ENCODE measurements around the gene RAD18.

The RAD18 gene

DNA sequence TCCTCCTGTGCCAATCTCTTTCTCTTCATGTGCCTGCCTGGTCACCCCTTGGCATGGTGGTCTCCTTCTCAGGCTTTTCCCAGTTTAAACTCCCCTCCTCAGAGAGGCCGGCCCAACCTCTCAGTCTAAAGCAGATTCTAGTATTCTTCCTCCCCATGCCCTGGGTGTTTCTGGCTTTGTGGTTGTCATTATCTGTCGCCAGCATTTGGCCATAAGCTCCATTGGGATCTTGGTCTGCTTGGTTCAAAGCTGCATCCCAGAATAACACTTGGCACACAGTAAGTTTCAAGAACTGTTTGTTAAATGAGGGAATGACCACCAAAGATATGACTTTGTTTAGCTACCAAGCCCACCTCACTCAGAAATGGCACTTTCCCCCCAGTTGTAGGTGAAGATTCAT lies 11.2 kb upstream of the RAD18 start:
- no peak overlapping the region for H3K4me3 ChIP-seq (ENCODE audit: low read depth, low read length)
- peaks cover 7% of the 10 kb centered on the region for H3K27me3 ChIP-seq (ENCODE audit: control insufficient read depth, insufficient read depth, low read length)
- H3K9me3 ChIP-seq (ENCODE audit: control insufficient read depth, insufficient read depth, low read length): no peaks in the 10 kb centered on the region
- no peaks in the 10 kb centered on the region for H3K36me3 ChIP-seq (ENCODE audit: control insufficient read depth, insufficient read depth, low read length)
- H3K9ac ChIP-seq (ENCODE audit: low read depth, low read length): no peak overlapping the region
- no peaks in the 10 kb centered on the region for H3K4me1 ChIP-seq (ENCODE audit: control insufficient read depth, insufficient read depth, low read length)

DNA sequence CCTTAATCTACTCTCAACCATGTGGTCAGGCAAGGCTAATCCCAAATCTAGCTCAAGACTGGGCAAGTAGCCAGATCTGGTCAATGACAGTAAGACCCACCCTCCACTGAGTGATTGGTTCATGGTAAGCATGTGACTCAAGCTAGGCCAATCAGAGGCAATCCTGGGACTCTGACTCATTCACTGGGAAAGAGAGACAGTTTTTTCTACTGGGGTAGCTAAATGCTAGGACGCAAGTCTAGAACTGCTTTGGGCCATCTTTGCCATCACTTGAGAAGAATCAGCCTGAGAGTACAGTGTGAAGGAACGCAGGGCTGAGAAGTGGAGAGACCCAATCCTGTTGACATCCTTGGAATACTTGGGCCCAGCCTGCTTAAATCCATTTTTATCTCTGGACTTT lies 9.4 kb upstream of the RAD18 start:
- no peak overlapping the region for H3K4me3 ChIP-seq (ENCODE audit: low read depth, low read length)
- H3K4me1 ChIP-seq (ENCODE audit: control insufficient read depth, insufficient read depth, low read length): no peaks in the 10 kb centered on the region
- H3K27me3 ChIP-seq (ENCODE audit: control insufficient read depth, insufficient read depth, low read length): peaks cover 7% of the 10 kb centered on the region
- no peak overlapping the region for H3K9ac ChIP-seq (ENCODE audit: low read depth, low read length)
- no peaks in the 10 kb centered on the region for H3K36me3 ChIP-seq (ENCODE audit: control insufficient read depth, insufficient read depth, low read length)
- H3K9me3 ChIP-seq (ENCODE audit: control insufficient read depth, insufficient read depth, low read length): no peaks in the 10 kb centered on the region

DNA sequence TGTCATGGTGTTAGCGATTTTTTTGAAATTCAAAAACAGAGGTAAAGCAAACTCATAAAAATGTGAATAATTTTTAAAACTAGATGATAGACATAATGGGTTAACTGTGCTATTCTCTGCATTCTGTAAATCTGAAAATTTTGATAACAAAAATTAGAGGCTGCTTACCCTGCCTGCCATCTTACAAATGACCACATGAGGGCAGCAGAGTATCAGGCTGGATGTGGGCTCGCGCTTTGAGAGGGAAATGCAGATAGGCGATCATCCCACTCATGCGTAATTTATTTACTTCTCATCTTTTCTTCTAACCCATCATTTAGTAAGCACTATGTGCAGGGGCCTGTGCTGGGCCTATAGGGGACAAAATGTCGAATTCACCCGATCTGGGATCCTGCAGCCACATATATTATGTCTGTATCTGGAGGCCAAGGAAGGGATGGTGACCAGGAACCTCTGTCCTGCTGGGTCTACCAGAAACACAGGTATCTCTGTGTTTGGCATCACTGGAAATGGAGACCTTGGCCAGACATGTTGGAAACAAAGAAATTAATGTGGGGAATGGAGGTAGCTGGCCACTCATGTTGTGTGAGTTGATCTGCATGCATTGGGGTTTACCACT lies 7.8 kb upstream of the RAD18 start:
- H3K4me3 ChIP-seq (ENCODE audit: low read depth, low read length): no peak overlapping the region
- H3K9ac ChIP-seq (ENCODE audit: low read depth, low read length): no peak overlapping the region
- no peaks in the 10 kb centered on the region for H3K36me3 ChIP-seq (ENCODE audit: control insufficient read depth, insufficient read depth, low read length)
- H3K9me3 ChIP-seq (ENCODE audit: control insufficient read depth, insufficient read depth, low read length): no peaks in the 10 kb centered on the region
- peaks cover 7% of the 10 kb centered on the region for H3K27me3 ChIP-seq (ENCODE audit: control insufficient read depth, insufficient read depth, low read length)
- H3K4me1 ChIP-seq (ENCODE audit: control insufficient read depth, insufficient read depth, low read length): no peaks in the 10 kb centered on the region

DNA sequence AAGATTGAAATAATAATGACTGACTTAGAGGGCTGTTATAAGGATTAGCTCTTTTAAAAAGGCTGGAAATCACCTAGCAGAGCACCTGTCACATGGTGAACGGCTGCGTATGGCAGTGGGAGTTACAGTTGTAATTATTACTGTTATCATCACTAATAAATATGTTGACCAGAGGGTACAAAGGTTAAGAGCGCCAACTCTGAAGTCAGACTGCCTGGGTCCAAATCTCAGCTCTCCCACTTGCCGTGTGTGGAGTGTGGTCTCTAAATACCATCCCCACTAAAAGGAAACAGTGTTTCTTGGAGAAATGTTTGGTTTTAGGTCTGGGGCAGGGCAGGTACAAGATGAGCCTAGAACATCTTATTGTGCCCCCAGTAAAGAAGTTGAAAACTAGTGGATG lies 6.0 kb upstream of the RAD18 start:
- H3K4me1 ChIP-seq (ENCODE audit: control insufficient read depth, insufficient read depth, low read length): peaks cover 5% of the 10 kb centered on the region
- no peaks in the 10 kb centered on the region for H3K36me3 ChIP-seq (ENCODE audit: control insufficient read depth, insufficient read depth, low read length)
- no peaks in the 10 kb centered on the region for H3K9me3 ChIP-seq (ENCODE audit: control insufficient read depth, insufficient read depth, low read length)
- no peak overlapping the region for H3K4me3 ChIP-seq (ENCODE audit: low read depth, low read length)
- peaks cover 7% of the 10 kb centered on the region for H3K27me3 ChIP-seq (ENCODE audit: control insufficient read depth, insufficient read depth, low read length)
- no peak overlapping the region for H3K9ac ChIP-seq (ENCODE audit: low read depth, low read length)

DNA sequence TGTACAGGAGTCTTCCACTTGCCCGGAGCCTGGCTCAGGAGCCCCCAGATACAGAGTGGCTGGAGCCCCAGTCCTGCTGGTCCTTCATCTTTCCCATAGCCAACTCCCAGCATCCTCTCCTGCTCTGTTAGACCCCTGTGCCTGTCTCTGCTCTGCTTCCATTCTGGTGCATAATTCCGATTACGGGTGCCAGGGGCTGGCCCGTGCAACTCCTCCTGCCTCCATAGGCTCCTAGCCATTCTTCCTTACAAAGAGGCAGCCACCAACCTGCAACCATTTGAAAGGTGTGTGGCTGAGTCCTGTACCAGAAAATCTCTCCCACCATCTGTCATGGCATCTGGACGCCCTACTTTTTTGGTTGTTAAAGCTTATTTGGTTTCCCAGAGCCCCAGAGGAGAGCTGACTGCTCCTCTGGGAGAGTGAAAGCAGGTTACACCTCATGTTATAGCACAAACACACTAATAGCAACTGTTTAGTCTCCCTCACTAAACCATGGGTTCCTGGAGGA lies 5.2 kb upstream of the RAD18 start:
- Histone ChIP-seq H3K27me3 (ENCODE audit: control insufficient read depth, insufficient read depth, low read length) (peaks cover 7% of the 10 kb centered on the region), H3K36me3 (ENCODE audit: control insufficient read depth, insufficient read depth, low read length) (no peaks in the 10 kb centered on the region), H3K4me3 (ENCODE audit: low read depth, low read length) (no peak overlapping the region), H3K9me3 (ENCODE audit: control insufficient read depth, insufficient read depth, low read length) (no peaks in the 10 kb centered on the region), H3K4me1 (ENCODE audit: control insufficient read depth, insufficient read depth, low read length) (peaks cover 8% of the 10 kb centered on the region), H3K9ac (ENCODE audit: low read depth, low read length) (no peak overlapping the region)

DNA sequence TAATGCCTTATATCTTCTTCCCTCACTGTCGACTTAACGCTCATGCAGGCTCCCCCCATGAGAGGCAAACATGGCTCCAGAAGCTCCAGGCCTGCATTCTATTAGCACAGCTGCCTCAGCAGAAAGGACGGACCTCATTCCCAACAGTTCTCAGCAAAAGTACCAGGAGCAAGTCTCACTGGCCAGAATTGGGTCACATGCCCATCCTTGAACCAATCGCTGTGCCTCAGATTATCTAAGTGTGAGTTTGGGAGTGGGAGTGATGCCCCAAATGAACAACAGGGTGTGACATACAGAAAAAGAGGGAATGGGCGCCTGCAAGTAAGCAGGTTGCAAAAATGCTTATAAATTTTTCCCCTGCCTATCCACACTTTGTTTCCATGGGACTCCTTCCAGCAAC lies 4.3 kb upstream of the RAD18 start:
- H3K4me1 ChIP-seq (ENCODE audit: control insufficient read depth, insufficient read depth, low read length): peaks cover 8% of the 10 kb centered on the region
- H3K36me3 ChIP-seq (ENCODE audit: control insufficient read depth, insufficient read depth, low read length): no peaks in the 10 kb centered on the region
- H3K27me3 ChIP-seq (ENCODE audit: control insufficient read depth, insufficient read depth, low read length): peaks cover 7% of the 10 kb centered on the region
- no peaks in the 10 kb centered on the region for H3K9me3 ChIP-seq (ENCODE audit: control insufficient read depth, insufficient read depth, low read length)
- no peak overlapping the region for H3K9ac ChIP-seq (ENCODE audit: low read depth, low read length)
- H3K4me3 ChIP-seq (ENCODE audit: low read depth, low read length): no peak overlapping the region

DNA sequence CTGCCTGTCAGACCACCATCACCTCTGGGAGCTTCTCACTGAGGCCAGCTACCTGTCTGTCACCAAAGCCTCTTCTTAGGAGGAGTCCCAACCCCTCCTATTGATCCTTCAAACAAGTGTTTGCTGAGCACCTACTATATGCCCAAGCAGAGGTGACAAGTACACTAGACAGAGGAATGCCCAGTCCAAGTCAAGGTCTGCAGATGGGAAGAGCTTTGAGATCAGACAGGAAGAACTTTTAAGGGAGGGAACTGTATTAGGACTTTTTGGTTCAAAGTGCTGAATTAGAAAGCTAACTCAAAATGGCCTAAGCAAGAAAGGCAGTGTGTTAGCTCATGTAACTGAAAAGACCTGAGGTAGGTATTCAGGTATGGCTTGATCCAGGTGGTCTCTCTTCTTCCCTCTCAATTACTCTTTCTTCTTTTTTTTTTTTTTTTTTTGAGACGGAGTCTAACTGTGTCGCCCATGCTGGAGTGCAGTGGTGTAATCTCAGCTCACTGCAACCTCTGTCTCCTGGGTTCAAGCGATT lies 3.6 kb upstream of the RAD18 start:
- Histone ChIP-seq H3K27me3 (ENCODE audit: control insufficient read depth, insufficient read depth, low read length) (peaks cover 7% of the 10 kb centered on the region), H3K4me3 (ENCODE audit: low read depth, low read length) (no peak overlapping the region), H3K36me3 (ENCODE audit: control insufficient read depth, insufficient read depth, low read length) (no peaks in the 10 kb centered on the region), H3K4me1 (ENCODE audit: control insufficient read depth, insufficient read depth, low read length) (peaks cover 11% of the 10 kb centered on the region), H3K9me3 (ENCODE audit: control insufficient read depth, insufficient read depth, low read length) (no peaks in the 10 kb centered on the region), H3K9ac (ENCODE audit: low read depth, low read length) (no peak overlapping the region)

DNA sequence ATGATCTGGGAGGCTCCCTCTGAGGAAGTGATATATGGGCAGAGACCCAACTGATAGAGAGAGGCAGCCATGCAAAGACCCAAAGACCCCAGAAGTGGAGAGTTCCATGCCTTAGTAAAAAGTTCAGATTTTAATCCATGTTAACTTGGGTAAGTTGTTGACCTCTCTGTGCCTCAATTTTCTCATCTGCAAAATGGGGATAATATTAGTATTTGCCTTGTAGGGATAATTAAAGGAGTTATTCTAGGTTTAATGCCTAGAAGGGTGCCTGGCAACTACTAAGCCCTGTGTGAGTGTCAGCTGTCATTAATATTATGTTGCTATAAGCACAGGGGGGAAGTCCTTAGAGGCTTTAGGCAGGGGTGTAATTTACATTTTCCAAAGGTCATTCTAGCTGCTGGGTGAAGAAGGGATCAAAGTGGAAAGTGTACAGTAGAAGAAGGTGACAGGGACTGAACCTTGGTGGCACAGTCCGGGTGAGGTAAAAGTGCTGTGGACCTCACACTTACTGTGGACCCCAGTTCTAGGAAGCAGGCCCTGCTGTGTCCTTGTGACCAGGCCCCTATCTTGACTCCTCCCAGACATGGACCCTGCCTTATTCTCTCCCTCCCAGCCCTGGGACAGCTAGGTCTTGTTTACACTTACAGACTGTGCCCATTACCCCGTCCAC lies 3.0 kb upstream of the RAD18 start:
- H3K27me3 ChIP-seq (ENCODE audit: control insufficient read depth, insufficient read depth, low read length): peaks cover 3% of the 10 kb centered on the region
- H3K36me3 ChIP-seq (ENCODE audit: control insufficient read depth, insufficient read depth, low read length): no peaks in the 10 kb centered on the region
- H3K9ac ChIP-seq (ENCODE audit: low read depth, low read length): no peak overlapping the region
- no peaks in the 10 kb centered on the region for H3K9me3 ChIP-seq (ENCODE audit: control insufficient read depth, insufficient read depth, low read length)
- no peak overlapping the region for H3K4me3 ChIP-seq (ENCODE audit: low read depth, low read length)
- H3K4me1 ChIP-seq (ENCODE audit: control insufficient read depth, insufficient read depth, low read length): peaks cover 11% of the 10 kb centered on the region

DNA sequence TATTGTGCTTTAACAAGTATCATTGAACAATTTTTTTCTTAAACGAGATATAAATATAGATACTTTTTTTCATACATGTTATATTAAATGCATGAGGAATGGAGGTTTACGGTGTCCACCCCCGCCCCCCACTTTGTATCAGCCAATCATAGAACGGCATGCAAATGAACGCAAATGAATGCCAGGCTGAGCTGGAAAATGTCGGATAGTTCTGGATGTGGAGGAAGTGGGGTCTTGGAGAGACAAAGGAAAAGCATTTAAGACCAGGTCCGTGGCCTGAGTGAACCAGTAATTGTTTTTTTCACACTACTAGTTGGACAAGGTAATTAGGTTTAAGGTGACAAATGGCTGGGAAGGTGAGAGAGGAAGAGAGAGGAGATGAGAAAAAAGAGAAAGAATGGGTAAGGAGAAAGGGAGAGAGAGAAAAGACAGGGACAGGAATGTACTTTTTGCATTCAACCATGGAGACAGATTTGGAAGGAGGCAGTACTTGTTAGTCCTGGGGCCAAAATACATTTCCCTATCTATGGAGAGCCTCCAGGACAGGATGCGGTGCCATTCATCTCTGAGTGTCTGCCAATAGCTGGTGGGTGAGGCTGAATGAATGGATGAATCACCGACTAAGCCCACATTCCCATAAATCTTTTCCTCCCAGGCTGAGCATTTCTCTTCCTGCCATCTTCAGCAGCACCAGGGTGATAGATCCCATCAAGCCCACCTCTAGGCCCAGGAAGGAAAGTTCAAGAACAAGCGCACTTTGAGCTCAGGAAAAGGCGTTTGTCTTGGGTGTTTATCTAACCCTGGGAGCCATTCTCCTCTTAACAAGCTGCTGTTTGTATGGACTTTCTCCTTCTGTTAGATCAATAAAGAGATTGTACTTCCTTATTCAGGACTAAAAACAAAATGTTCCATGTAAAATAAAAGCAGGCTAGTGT lies 1.4 kb upstream of the RAD18 start:
- Histone ChIP-seq H3K9ac (ENCODE audit: low read depth, low read length) (no peak overlapping the region), H3K4me3 (ENCODE audit: low read depth, low read length) (no peak overlapping the region), H3K27me3 (ENCODE audit: control insufficient read depth, insufficient read depth, low read length) (peaks cover 2% of the 10 kb centered on the region), H3K4me1 (ENCODE audit: control insufficient read depth, insufficient read depth, low read length) (peaks cover 11% of the 10 kb centered on the region), H3K36me3 (ENCODE audit: control insufficient read depth, insufficient read depth, low read length) (no peaks in the 10 kb centered on the region), H3K9me3 (ENCODE audit: control insufficient read depth, insufficient read depth, low read length) (no peaks in the 10 kb centered on the region)

DNA sequence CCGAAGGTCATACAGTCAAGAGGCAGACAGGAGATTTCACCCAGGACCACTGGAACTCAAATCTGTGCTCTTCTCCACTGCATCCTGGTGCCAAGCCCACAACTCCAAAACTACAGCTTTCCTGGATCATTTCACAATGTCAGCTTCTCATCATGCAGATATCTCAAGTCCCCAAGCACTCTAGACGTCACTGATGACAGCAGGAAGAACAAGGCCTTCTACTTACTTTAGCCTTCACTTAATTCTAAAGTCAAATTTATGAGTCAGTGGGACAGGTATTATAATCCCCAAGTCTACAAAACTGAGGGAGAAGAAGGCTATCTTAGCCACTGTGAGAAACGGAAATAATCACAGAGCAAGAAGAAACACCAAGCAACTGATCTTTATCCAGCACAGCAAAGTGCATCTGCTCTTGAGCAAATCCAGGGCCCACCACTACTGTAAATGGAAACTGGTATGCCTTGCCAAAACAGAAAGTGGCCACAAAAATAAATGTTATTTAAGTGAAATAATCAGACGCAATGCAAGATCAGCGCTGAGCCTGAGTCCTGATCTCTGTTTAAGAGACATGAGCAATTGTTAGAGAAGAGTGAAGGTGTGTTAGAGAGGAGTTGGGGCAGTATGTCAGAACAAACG lies 928 bp downstream of the RAD18 start:
- H3K4me1 ChIP-seq (ENCODE audit: control insufficient read depth, insufficient read depth, low read length): peaks cover 11% of the 10 kb centered on the region
- peak overlapping the region; percentile 12 for H3K9ac ChIP-seq (ENCODE audit: low read depth, low read length)
- H3K27me3 ChIP-seq (ENCODE audit: control insufficient read depth, insufficient read depth, low read length): no peaks in the 10 kb centered on the region
- H3K4me3 ChIP-seq (ENCODE audit: low read depth, low read length): peak overlapping the region; percentile 66
- H3K36me3 ChIP-seq (ENCODE audit: control insufficient read depth, insufficient read depth, low read length): no peaks in the 10 kb centered on the region
- H3K9me3 ChIP-seq (ENCODE audit: control insufficient read depth, insufficient read depth, low read length): no peaks in the 10 kb centered on the region

DNA sequence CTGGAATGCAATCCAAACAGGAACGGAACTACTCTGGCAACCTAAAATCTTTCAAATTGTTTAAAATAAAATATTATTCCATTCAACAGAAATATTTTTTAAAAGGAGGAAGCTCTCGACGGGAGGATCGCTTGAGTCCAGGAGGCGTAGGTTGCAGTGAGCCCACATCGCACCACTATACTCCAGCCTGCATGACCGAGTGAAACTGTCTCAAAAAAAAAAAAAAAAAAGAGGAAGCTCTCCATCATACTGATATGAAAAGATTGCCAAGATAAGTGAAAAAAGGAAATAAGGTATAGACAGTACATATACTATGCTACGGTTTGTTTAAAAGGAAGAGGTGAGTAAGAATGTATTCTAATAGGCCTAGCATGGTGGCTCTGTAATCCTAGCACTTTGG lies 3.6 kb downstream of the RAD18 start:
- peaks cover 6% of the 10 kb centered on the region for H3K4me1 ChIP-seq (ENCODE audit: control insufficient read depth, insufficient read depth, low read length)
- no peak overlapping the region for H3K9ac ChIP-seq (ENCODE audit: low read depth, low read length)

More for the DNA sequence above, 3.6 kb downstream of the RAD18 start:
- Histone ChIP-seq H3K27me3 (ENCODE audit: control insufficient read depth, insufficient read depth, low read length) (no peaks in the 10 kb centered on the region), H3K36me3 (ENCODE audit: control insufficient read depth, insufficient read depth, low read length) (no peaks in the 10 kb centered on the region), H3K9me3 (ENCODE audit: control insufficient read depth, insufficient read depth, low read length) (no peaks in the 10 kb centered on the region), H3K4me3 (ENCODE audit: low read depth, low read length) (no peak overlapping the region)

Data from iPS-15b (cell line).